ENCODE measurements around the gene KCNJ12. TPM values are rescaled to one million over a fixed set of nuclear protein-coding genes. Genes with fewer than 3 reads are reported as not detected.

KCNJ12 gene
- polyA plus RNA-seq, 3 donors: not detected

GRCh38 chr17:21459536-21459935, 83.4 kb downstream of the KCNJ12 start:
- Histone ChIP-seq H3K27me3 (ENCODE audit: control insufficient read depth in 2 of 2, insufficient read depth in 2 of 2, low read length in 2 of 2) (peaks cover 4 to 19% of the 10 kb centered on the region in 2 donors), H3K4me1 (ENCODE audit: control insufficient read depth in 1 of 2, insufficient read depth in 2 of 2, low read length in 2 of 2) (peaks cover 8 to 12% of the 10 kb centered on the region in 2 donors), H3K9me3 (replicated peaks in 1 of 2; ENCODE audit: control insufficient read depth in 1 of 2, insufficient read depth in 1 of 2, low read length in 2 of 2) (no peaks in the 10 kb centered on the region), H2AFZ (ENCODE audit: insufficient read depth, low read depth, low read length, poor library complexity, severe bottlenecking) (no peak overlapping the region), H3K79me2 (ENCODE audit: insufficient read depth, low read length) (no peaks in the 10 kb centered on the region), H3K36me3 (replicated peaks in 1 of 2; ENCODE audit: control insufficient read depth in 1 of 2, insufficient read depth in 2 of 2, low read length in 2 of 2) (no peaks in the 10 kb centered on the region), H4K20me1 (ENCODE audit: insufficient read depth, low read length) (no peaks in the 10 kb centered on the region), H3K27ac (ENCODE audit: low read depth in 1 of 2, low read length in 2 of 2) (no peak overlapping the region), H3K9ac (ENCODE audit: insufficient read depth, low read length, poor library complexity, severe bottlenecking) (no peak overlapping the region), H3K4me2 (replicated peaks; ENCODE audit: extremely low read depth, low read length, poor library complexity, severe bottlenecking) (no peak overlapping the region), H3K4me3 (replicated peaks in 1 of 3; ENCODE audit: low read depth in 2 of 3, low read length in 3 of 3) (no peak overlapping the region)
- 92% methylated on average over 6 of the region's 8 CpGs for WGBS (ENCODE audit: insufficient coverage)
- Mint-ChIP-seq H3K27ac (no peak overlapping the region), H3K4me3 (no peak overlapping the region), H3K36me3 (peaks cover 0 to 2% of the 10 kb centered on the region in 2 donors), H3K4me1 (peaks cover 19% of the 10 kb centered on the region), H3K9me3 (peaks cover 0 to 10% (median 6%) of the 10 kb centered on the region in 7 donors), H3K27me3 (ENCODE audit: low read depth in 3 of 3) (peaks cover 30 to 48% (median 39%) of the 10 kb centered on the region in 3 donors)
- DNase-seq: no peak
- TF ChIP-seq CTCF (IDR thresholded peaks at IDR 0.05): no peak
- intact Hi-C loops (cut with micrococcal nuclease): no loop called here

- Mint-ChIP-seq H3K4me3 (no peak overlapping the region), H3K36me3 (peaks cover 0 to 2% of the 10 kb centered on the region in 2 donors), H3K9me3 (peaks cover 0 to 10% (median 6%) of the 10 kb centered on the region in 7 donors), H3K4me1 (peaks cover 19% of the 10 kb centered on the region), H3K27ac (no peak overlapping the region), H3K27me3 (ENCODE audit: low read depth in 3 of 3) (peaks cover 31 to 52% (median 46%) of the 10 kb centered on the region in 3 donors)
- TF ChIP-seq CTCF (IDR thresholded peaks at IDR 0.05): no peak
- H3K4me3 ChIP-seq (replicated peaks in 1 of 3; ENCODE audit: low read depth in 2 of 3, low read length in 3 of 3): no peak overlapping the region
- intact Hi-C loops (cut with micrococcal nuclease): no loop called here
- H3K79me2 ChIP-seq (ENCODE audit: insufficient read depth, low read length): no peaks in the 10 kb centered on the region
- H3K4me1 ChIP-seq (ENCODE audit: control insufficient read depth in 1 of 2, insufficient read depth in 2 of 2, low read length in 2 of 2): peaks cover 8 to 12% of the 10 kb centered on the region in 2 donors
- H3K27ac ChIP-seq (ENCODE audit: low read depth in 1 of 2, low read length in 2 of 2): no peak overlapping the region
- no peak for DNase-seq
- no peaks in the 10 kb centered on the region for H3K36me3 ChIP-seq (replicated peaks in 1 of 2; ENCODE audit: control insufficient read depth in 1 of 2, insufficient read depth in 2 of 2, low read length in 2 of 2)
- WGBS (ENCODE audit: insufficient coverage): 81% methylated on average over 4 of the region's 6 CpGs
- H3K9me3 ChIP-seq (replicated peaks in 1 of 2; ENCODE audit: control insufficient read depth in 1 of 2, insufficient read depth in 1 of 2, low read length in 2 of 2): no peaks in the 10 kb centered on the region
- no peak overlapping the region for H3K9ac ChIP-seq (ENCODE audit: insufficient read depth, low read length, poor library complexity, severe bottlenecking)
- no peak overlapping the region for H2AFZ ChIP-seq (ENCODE audit: insufficient read depth, low read depth, low read length, poor library complexity, severe bottlenecking)
- no peak overlapping the region for H3K4me2 ChIP-seq (replicated peaks; ENCODE audit: extremely low read depth, low read length, poor library complexity, severe bottlenecking)
- H4K20me1 ChIP-seq (ENCODE audit: insufficient read depth, low read length): no peaks in the 10 kb centered on the region
- peaks cover 4 to 22% of the 10 kb centered on the region in 2 donors for H3K27me3 ChIP-seq (ENCODE audit: control insufficient read depth in 2 of 2, insufficient read depth in 2 of 2, low read length in 2 of 2)
These were observed 84.2 kb downstream of the KCNJ12 start for GRCh38 chr17:21460358-21460757.

All from CD14-positive monocyte (primary cell).